ENCODE results near the gene STAT5A.
"Not testable (repeated sequence)": the region's sequence is repeated elsewhere in the genome, so short reads cannot be mapped to it uniquely, and the experiment has no call there.

STAT5A gene

DNA sequence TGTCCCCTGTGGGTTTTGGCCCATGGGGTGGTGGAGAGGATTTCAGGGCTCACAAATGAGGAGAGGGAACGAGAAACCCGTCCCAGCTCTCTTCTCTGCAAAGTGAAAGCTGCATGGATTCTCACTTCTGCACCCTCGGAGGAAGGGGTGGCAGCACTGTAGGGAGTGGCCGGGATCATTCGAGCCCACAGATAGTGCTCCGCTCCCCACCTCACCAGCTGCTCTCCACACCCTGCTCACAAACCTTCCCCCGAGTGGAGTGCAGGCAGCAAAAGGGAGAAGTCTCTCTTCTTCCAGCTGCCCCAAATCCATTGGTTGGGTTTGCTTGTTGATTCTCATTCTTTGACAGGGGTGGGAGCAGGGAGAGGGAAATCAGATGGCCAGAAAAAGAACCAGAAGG lies 20.1 kb downstream of the STAT5A start:
- no peak for DNase-seq (ENCODE audit: low read depth)

DNA sequence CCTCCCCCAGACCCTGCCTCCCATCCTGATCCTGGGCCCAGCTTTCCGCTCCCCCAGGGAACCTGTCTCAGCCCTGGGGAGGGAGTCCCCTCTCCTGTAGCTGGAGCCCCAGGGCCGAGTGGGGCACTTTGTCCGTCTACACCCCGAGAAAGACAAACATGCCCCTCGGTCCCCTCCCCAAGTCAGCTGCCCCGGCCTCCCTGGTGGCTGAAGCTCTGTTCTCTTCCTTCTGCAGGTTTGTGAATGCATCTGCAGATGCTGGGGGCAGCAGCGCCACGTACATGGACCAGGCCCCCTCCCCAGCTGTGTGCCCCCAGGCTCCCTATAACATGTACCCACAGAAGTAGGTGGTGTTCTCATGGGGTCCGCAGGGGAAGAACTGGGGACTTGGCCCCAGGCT lies 20.8 kb downstream of the STAT5A start:
- DNase-seq (ENCODE audit: low read depth), result no peak

DNA sequence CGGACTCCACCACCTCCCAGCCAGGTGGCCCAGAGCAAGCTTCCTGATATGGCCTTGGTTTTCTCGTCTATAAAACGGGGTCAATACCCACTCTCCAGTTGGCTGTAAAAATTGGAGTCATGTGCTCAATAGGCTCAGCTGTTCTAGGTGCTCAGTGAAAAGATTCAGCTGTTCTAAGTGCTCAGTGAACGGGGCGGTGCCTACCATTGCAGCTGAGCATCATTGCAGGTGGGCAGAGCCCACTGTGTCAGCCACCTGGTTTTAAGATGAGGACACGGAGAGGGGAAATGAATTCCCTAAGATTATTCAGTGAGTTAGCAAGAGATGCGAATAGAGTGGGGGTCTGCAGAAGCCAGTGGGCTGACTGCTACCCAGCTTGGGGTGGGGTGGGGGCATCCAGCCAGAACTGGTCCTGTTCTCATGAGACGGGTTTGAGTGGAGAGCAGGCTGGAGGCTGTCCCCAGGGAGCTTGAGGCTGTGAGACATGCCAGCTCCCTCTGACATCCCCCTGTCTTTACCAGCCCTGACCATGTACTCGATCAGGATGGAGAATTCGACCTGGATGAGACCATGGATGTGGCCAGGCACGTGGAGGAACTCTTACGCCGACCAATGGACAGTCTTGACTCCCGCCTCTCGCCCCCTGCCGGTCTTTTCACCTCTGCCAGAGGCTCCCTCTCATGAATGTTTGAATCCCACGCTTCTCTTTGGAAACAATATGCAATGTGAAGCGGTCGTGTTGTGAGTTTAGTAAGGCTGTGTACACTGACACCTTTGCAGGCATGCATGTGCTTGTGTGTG lies 21.9 kb downstream of the STAT5A start:
- no peak for DNase-seq (ENCODE audit: low read depth)

DNA sequence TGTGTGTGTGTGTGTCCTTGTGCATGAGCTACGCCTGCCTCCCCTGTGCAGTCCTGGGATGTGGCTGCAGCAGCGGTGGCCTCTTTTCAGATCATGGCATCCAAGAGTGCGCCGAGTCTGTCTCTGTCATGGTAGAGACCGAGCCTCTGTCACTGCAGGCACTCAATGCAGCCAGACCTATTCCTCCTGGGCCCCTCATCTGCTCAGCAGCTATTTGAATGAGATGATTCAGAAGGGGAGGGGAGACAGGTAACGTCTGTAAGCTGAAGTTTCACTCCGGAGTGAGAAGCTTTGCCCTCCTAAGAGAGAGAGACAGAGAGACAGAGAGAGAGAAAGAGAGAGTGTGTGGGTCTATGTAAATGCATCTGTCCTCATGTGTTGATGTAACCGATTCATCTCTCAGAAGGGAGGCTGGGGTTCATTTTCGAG lies 22.5 kb downstream of the STAT5A start:
- no peak for DNase-seq (ENCODE audit: low read depth)

DNA sequence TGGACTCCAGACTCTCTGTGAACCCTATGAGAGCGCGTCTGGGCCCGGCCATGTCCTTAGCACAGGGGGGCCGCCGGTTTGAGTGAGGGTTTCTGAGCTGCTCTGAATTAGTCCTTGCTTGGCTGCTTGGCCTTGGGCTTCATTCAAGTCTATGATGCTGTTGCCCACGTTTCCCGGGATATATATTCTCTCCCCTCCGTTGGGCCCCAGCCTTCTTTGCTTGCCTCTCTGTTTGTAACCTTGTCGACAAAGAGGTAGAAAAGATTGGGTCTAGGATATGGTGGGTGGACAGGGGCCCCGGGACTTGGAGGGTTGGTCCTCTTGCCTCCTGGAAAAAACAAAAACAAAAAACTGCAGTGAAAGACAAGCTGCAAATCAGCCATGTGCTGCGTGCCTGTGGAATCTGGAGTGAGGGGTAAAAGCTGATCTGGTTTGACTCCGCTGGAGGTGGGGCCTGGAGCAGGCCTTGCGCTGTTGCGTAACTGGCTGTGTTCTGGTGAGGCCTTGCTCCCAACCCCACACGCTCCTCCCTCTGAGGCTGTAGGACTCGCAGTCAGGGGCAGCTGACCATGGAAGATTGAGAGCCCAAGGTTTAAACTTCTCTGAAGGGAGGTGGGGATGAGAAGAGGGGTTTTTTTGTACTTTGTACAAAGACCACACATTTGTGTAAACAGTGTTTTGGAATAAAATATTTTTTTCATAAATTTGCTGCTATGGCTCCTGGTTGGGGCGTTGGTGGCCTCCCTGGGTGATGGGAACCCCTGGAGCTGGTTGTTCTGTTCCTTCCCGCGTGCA lies 23.1 kb downstream of the STAT5A start:
- no peak for DNase-seq (ENCODE audit: low read depth)

DNA sequence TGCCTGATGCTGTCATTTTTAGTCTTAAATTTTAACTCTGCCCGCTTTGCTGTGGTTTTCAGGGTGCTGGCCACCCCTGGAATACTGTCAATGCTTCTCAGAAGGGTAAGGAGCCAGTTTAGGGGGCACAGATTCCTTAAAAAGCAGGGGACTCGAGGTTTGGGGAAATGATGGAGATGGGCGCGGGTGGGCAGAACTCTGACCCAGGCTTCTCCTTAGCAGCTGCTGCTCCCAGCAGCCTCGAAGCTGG lies 23.7 kb downstream of the STAT5A start:
- no peak for DNase-seq (ENCODE audit: low read depth)

DNA sequence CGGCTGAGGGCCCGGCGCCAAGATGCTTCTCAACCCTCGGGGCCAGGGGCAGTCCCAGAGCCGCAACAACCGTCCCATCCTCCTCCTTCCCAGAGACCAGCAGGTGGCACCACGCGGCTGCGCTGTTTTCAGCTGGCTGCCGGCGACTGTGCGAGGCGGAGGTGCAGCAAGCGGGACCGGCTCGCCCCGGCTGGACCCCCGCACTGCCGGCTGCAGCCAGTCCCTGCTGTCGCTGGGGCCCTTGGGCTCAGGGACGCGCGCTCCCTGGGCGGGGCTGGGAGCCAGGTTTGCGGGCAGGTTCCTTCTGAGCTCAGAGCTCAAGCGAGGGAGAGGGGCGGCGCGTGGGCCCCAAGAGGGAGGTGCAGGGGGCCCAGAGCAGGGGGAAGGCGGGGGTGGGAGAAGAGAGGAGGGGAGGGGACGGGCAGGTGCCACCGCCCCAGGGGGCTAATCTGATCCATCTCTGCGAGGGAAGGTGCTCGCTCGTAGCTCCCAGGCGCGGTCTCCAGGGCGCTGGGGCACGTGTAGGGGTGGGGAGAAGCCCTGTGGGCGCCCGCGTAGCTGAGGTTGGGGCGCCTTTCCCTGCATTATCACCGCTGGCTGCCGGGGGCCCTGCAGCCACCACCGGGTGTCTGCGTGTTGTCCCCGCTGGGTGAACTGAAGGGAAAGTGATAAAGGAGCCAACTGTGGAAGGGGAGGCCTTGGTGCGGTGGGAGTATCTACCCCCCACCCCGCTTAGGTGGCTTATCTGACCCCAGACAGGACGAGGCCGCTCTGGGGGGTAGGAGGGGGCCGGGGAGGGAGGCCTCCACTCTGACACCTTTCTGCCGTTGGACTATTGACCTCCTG lies 24.2 kb downstream of the STAT5A start:
- peak; percentile 49 for DNase-seq (ENCODE audit: low read depth)

DNA sequence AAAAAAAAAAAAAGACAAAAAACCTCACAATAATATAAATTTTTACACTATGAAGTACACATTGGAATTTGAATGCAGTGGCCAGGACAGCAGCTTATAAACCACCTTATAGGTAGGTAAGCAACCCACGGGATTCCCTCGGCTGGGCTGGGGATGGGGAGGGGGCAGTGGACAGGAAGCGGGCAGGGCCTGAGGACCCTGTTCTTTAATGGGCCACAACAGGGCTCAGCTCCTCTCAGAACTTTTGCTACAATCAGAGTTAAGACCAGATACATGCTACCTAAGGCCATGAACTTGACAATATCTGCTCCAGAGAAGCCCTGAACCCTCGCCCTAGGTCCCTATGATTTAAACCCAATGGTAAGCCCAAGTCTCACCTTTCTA lies 25.1 kb downstream of the STAT5A start:
- no peak for DNase-seq (ENCODE audit: low read depth)

DNA sequence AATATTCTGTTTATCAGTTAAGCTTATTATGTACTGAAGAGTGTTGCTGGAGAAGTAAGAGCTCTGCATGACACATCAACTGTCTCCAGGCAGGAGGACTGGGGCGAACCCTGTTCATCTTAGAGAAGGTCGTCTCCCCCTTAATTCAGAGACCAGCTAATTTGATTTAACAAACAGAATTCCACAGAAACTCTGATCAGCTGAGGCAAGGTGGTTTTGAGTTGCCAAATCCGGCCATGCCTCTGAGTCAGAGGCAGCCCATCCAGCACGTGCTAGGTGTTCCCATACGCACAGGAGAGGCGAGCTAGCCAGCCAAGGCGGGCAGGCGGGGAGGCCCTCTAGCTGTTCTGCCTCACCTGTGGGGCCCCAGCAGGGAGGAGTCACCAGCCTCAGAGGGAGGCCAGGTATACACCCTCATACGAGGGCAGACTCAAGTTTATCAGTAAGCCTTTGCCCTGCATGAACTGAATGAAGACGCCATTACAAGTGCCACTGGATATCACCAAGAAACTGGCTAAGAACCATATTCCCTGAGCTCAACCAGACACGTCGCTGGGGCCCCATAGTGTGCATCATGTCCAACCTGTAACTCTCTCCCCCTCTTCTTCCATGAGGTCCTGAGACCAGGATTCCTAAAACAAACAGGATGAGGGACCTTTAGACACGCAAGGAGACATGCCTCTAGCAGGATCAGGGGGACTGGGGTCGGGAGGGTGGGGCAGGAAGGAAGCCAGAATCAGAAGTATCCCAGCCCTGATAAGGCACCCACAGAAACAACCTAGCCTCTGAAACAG lies 25.7 kb downstream of the STAT5A start:
- no peak for DNase-seq (ENCODE audit: low read depth)

DNA sequence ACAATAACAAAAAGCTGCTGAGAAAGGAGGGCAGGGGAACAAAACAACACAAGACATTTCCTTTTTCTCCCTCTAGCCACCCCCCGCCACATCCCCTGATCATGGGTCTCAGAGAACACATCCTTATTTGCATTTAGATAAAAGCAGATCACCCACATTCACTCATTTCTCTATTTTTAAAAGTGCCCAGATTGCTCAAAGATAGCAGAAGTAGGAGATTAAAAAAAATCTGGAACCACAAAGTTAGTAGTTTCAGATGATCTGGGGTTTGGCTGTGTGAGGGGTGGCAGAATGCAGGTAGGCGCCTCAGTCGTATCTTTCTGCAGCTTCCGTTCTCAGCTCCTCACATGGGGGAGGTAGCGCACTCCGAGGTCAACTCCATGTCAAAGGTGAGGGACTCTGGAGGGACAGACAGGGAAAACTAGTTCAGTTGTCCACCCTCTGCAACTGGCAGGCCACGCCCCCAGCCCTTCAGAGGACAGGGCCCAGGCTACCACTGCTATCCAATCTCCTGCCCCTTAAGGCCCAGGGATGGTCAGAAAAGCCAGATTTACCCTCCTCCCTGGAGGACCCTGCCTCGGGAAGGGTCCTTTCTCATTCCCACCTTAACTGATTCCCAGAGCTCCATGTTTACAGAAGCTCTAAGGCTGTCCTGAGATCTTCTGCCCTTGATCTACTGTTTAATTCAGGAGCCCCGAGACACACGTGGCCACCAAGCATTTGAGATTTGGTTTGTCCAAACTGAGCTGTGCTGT lies 27.3 kb downstream of the STAT5A start:
- no peak for DNase-seq (ENCODE audit: low read depth)

DNA sequence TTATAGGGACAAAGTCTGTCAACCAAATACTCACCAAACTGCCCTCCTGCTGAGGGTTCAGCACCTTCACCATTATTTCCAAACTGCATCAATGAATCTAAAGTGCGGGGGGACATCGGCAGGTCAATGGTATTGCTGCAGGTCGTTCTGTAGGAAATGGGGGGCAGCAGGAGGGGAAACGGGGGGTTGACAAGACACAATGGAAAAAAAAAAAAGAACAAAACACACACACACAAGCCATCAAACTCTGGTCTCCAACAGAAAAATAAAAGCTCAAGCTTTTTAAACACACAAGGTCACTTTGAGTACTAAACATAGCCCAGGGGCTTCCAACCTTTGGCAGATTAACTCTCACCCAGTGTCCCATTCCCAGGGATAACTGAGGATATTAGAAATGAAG lies 28.5 kb downstream of the STAT5A start:
- DNase-seq (ENCODE audit: low read depth), result no peak

DNA sequence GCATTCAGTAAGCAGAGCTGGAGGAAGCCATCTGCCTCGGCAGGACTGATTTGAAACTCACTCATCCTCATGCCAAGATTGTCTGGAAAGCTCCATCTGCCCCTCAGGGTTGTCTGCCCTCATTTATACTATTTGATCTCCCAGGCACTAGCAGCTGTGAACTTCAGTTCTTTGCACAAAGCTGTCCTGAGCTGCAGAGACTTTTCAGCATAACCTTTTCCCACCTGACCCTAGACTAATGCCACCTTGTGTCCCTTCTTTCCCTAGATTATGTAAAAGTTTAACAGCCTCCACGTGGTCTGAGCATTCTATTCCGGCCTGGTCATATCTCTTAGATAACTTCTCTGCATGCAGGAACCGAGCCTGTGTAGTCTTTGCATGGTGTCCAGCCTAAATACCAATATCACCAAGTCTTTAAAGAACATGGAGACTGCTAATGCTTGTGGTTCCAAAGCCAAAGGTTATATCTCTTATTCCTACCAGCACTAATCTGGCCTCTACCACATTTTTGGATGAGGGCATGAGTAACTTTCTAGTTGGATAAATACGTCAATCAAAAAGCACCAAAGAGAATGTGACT lies 29.1 kb downstream of the STAT5A start:
- no peak for DNase-seq (ENCODE audit: low read depth)

DNA sequence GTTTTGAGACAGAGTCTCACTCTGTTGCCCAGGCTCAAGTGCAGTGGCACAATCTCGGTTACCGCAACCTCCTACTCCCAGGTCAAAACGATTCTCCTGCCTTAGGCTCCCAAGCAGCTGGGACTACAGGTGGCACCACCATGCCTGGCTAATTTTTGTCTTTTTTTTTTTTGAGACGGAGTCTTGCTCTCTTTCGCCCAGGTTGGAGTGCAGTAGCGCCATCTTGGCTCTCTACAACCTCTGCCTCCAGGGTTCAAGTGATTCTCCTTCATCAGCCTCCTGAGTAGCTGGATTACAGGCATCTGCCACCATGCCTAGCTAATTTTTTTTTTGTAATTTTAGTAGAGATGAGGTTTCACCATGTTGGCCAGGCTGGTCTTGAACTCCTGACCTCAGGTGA lies 29.7 kb downstream of the STAT5A start:
- DNase-seq (ENCODE audit: low read depth), result not testable (repeated sequence)

DNA sequence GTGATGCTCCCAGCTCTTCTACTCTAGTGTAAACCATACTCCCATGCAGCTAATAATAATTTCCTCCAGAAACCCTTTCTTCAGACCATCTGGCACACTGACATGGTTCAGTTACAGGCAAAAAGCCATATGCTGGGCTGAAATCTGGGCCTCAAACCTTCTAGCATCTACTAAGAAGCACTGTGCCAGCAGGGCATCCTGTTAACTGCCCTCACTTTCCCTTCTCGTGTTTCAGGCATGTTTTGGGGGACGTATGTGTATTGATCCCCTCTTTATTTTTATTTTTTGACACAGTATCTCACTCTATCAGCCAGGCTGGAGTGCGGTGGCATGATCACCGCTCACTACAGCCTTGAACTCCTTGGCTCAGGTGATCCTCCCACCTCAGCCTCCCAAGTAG lies 33.3 kb downstream of the STAT5A start:
- no peak for DNase-seq (ENCODE audit: low read depth)

DNA sequence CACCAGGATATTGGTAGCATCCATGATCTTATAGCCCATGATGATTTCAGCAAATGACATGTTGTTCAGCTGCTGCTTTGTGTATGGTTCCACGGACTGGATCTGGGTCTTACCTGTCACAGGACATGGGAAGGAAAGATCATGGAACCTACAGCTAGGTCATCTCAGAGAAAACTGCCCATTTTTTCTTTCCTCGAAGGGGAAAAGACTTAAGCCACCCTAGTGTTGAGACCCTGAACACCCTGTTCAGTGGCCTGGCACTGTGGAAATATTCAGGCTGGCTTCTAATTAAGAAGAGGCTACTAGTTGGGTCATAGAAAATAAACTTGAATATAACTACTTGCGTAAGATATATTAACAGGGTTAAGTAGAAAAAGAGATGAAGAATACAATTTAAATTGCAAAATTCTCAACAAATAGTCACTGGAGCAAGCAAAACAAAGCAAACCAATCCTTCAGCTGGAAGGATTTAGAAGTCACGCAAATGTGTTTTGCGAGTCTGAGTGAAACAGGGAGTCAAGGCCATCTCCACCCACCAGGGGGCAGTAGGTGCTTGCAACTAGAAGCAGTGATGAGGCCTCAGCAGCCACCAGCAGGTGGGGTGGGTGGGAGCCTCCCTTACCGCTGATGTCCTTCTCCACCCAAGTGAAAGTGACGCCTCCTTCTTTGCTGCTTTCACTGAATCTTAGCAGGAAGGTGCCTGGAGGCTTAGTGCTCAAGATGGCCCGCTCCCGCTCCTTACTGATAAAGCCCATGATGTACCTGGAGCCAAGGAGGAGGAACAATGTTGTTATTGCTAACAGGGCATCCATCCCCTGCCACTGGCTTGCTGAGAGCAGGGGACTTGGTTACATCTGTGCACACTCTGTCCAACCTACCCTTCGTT lies 34.3 kb downstream of the STAT5A start:
- peak; percentile 93 for DNase-seq (ENCODE audit: low read depth)

DNA sequence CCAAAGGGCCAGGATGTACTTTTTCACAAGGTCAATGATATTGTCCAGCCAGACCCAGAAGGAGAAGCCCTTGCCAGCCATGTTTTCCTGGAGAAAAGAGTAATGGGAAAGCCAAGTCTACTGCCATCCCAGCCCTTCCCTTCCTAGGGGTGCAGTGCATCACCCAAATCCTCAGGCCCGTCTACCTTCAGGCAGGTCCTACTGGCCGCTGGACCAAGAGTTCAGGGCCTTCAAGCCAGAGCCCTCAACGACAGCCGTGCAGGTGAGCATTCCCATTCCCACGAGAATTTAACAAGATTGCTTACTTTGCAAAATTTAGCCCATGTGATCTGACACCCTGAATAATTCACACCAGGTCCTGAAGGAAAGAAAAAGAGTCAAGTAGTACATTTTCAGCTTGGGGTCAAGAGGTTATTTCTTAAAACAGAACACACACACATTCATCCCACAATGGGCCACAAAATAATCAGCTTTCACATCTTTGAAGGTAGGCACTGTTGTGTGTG lies 35.0 kb downstream of the STAT5A start:
- no peak for DNase-seq (ENCODE audit: low read depth)

DNA sequence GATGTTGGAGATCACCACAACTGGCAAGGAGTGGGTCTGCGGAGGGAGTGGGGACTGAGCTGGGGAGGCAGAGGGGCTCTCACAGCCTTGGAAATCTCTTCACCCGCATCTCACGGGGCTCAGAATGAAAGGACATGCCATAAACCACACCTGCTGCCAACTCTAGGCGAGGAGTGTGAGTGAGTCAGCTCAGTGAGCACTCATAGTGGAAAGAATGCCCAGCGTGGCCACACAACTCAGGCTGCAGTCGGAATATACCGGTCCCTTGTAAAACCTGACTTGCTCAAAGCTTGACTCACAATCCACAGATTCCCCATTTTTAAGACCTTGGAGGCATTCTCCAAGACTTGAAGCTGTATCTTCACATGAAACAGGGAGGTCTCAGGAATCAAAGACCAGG lies 36.7 kb downstream of the STAT5A start:
- no peak for DNase-seq (ENCODE audit: low read depth)

DNA sequence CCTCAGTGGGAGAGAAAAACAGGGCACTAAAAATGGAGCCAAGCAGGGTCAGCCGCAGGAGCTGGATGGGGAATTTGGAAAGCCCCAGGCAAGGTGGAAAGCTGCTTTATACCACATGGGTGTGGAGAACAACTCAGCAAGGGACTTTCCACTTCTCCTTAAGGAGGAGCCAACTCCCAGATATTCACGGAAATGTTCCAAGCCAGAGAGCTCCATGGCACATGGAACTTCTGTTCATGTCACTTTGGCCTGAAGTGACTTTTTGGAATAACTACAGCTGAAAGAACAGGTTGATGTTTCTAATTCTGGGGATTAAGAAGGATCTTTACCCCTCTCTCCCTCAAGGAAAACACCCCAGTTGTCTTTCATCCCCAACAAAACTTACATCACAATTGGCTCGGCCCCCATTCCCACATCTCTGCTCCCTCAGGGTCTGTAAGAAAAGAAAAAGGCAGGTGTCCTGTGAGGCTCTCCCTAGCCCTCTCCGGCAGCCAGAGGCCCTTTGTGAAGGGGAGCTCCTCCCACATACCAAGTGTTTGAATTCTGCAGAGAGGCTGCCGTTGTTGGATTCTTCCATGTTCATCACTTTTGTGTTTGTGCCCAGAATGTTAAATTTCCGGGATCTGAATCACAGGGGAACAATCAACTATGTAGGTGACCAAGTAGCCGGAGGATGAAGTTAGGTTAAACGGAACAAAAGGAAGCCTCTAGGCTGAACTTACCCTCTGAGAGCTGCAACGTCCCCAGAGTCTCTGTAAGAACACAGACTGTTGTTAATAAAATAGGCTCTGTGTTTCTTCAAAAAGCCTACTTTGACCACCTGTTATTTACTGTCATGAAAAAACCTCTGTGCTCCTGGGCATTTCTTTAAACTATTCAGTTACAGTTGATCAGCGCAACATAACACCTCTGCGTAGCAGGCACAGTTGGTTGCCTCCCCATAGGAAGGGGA lies 41.0 kb downstream of the STAT5A start:
- no peak for DNase-seq (ENCODE audit: low read depth)

DNA sequence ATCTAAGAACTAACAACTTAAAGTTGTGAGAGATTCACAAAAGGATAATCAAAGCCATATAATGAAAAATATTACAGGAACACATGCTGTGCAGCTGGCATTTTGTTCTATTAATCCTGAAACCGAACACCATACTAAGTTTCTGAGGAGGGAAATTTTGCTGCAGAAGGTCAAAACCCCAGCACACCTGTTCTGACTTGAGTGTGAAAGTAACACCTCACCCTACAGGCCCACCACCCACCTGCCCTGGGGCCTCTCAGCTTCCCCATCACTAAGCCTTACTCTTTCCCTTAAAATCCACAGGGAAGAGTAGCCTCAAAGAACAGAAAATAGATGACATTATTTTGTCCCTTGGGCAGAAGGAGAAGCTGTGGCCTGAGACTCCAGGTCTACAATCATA lies 44.8 kb downstream of the STAT5A start:
- no peak for DNase-seq (ENCODE audit: low read depth)

Data from stimulated activated CD8-positive, alpha-beta memory T cell treated with anti-CD3 and anti-CD28 coated beads, Interleukin-7, amount 100 ng/mL, for 24 hours (primary cell).